Cardiac muscle cell (in vitro differentiated cells and primary cell): ENCODE measurements around the gene RSBN1L. TPM values are rescaled to one million over a fixed set of nuclear protein-coding genes. Genes with fewer than 3 reads are reported as not detected.

Source experiments
- DNase-seq, 2 donors: peaks; one replicate each; pipeline versions ENCODE4 v3.0.0 to v3.0.0-alpha.2; 2010 to 2017; ENCODE audit warnings: low read depth in 1 of 2, low spot score in 1 of 2
- H3K27ac ChIP-seq: fragments of 200-600 bp; sonication (generic); 2 replicates; pipeline ENCODE4 v1.5.1; 2016
- H3K27me3 ChIP-seq: fragments of 200-600 bp; sonication (generic); 2 replicates; pipeline ENCODE4 v1.6.0; 2016; ENCODE audit warnings: control low read depth
- H3K36me3 ChIP-seq: fragments of 200-600 bp; sonication (generic); 2 replicates; pipeline ENCODE4 v1.5.1; 2016; ENCODE audit warnings: control low read depth
- H3K4me1 ChIP-seq: fragments of 200-600 bp; sonication (generic); 2 replicates; pipeline ENCODE4 v1.8.1; 2017; ENCODE audit warnings: low read depth, mild to moderate bottlenecking, mixed run types
- H3K4me3 ChIP-seq: fragments of 200-600 bp; sonication (generic); 2 replicates; pipeline ENCODE4 v1.5.1; 2016; ENCODE audit warnings: mild to moderate bottlenecking
- H3K9me3 ChIP-seq: fragments of 200-600 bp; sonication (generic); 2 replicates; pipeline ENCODE4 v1.5.1; 2017; ENCODE audit warnings: low read depth, mild to moderate bottlenecking, control low read depth
- polyA plus RNA-seq: library from polyadenylated mRNA; unstranded; fragments of >200 nt; fragmentation: Nextera tagmentation; extraction: Ambion mirVana; gene quantifications from 2 replicates; pipeline ENCODE4 v1.2.1, GENCODE V29; 2016
- total RNA-seq: library from RNA; depleted of rRNA; stranded (reverse); fragments of >200 nt; gene quantifications from 2 replicates; pipeline ENCODE4 v1.2.3, GENCODE V29; 2016
- TF ChIP-seq, protein P1 (sequence below): IDR thresholded peaks from 2 replicates; pipeline ENCODE4 v1.5.1; 2012; ENCODE audit warnings: low read depth, mild to moderate bottlenecking, low read length

The RSBN1L gene
- total and polyA plus RNA-seq, 2 experiments from 2014 or later = 6.6 to 13.6 TPM

DNA sequence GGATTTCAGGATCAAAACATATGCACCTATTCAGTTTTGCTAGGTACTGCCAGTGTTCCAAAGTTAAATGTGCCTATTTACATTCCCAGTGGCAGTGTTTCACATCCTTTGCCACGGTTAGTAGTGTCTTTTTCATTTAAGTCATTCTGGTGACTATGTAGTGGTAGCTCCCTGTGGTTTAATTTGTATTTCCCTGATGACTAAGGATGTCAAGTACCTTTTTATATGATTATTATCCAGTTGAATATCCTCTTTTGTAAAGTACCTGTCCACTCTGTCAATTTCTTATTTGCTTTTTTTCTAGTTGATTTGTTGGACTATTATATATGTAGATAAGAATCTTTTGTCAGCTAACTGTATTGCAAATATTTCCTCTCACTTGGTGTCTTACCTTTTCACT is 56.9 kb downstream of the RSBN1L start:
- Histone ChIP-seq H3K27me3 (no peaks in the 10 kb centered on the region), H3K9me3 (no peaks in the 10 kb centered on the region), H3K4me3 (no peak overlapping the region), H3K36me3 (peaks cover 3% of the 10 kb centered on the region), H3K27ac (no peak overlapping the region), H3K4me1 (no peaks in the 10 kb centered on the region)
- DNase-seq = no peak
- TF ChIP-seq, protein P1, sequence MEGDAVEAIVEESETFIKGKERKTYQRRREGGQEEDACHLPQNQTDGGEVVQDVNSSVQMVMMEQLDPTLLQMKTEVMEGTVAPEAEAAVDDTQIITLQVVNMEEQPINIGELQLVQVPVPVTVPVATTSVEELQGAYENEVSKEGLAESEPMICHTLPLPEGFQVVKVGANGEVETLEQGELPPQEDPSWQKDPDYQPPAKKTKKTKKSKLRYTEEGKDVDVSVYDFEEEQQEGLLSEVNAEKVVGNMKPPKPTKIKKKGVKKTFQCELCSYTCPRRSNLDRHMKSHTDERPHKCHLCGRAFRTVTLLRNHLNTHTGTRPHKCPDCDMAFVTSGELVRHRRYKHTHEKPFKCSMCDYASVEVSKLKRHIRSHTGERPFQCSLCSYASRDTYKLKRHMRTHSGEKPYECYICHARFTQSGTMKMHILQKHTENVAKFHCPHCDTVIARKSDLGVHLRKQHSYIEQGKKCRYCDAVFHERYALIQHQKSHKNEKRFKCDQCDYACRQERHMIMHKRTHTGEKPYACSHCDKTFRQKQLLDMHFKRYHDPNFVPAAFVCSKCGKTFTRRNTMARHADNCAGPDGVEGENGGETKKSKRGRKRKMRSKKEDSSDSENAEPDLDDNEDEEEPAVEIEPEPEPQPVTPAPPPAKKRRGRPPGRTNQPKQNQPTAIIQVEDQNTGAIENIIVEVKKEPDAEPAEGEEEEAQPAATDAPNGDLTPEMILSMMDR = no peak

DNA sequence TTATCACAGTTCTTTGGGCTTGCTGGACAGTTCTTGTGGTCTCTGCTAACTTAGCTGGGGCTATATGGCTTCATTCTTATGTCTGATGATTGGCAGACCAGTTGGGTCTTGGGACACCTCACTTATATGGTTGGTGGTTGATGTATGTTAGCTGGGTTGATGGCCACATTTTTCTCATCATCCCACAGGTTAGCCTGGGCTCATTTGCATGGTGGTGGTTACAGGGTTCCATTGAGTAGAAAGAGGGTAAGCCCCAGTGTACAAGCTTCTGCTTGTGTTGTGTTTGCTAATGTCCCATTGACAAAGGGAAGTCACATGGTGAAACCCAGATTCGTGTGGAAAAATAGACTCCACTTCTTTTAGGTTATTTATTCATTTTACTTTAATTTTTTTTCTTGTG is 61.3 kb downstream of the RSBN1L start:
- no peaks in the 10 kb centered on the region for H3K36me3 ChIP-seq
- DNase-seq = no peak
- TF ChIP-seq, protein P1 = no peak
- peak overlapping the region; percentile 37 for H3K27ac ChIP-seq
- H3K27me3 ChIP-seq = no peaks in the 10 kb centered on the region
- H3K4me1 ChIP-seq = no peaks in the 10 kb centered on the region
- H3K4me3 ChIP-seq = no peak overlapping the region
- H3K9me3 ChIP-seq = no peaks in the 10 kb centered on the region

DNA sequence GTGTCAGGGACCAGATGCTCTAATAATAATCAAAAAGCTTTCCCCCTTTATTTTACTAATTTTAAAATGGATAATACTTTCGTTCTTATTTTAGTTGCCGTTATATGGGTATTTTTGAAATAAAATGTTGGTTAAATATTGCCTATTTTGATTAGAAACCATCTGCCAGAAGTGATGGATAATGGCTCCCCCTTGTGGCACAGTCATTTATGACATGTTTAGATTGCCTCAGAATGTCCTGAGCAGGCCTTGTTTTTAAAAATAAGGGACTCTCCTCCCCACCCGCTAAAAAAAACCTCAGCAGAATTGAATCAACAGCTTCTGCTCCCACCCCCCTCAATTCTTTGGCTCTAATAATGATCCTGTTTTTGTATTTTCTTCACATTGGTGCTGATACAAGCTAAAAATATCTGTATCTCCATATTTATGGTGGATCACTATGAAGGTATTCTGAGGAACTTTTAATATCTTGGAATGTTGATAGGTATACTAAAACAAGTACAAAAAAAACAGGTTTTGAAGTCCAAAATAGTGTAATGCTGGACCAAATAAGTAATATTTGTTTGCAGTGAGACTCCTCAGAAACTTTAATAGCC is 63.1 kb downstream of the RSBN1L start:
- peak; percentile 72 to 82 for DNase-seq
- TF ChIP-seq, protein P1 = peak; percentile 72
- Histone ChIP-seq H3K27me3 (no peaks in the 10 kb centered on the region), H3K9me3 (no peaks in the 10 kb centered on the region), H3K4me1 (no peaks in the 10 kb centered on the region), H3K27ac (peak overlapping the region; percentile 8), H3K4me3 (no peak overlapping the region), H3K36me3 (no peaks in the 10 kb centered on the region)

DNA sequence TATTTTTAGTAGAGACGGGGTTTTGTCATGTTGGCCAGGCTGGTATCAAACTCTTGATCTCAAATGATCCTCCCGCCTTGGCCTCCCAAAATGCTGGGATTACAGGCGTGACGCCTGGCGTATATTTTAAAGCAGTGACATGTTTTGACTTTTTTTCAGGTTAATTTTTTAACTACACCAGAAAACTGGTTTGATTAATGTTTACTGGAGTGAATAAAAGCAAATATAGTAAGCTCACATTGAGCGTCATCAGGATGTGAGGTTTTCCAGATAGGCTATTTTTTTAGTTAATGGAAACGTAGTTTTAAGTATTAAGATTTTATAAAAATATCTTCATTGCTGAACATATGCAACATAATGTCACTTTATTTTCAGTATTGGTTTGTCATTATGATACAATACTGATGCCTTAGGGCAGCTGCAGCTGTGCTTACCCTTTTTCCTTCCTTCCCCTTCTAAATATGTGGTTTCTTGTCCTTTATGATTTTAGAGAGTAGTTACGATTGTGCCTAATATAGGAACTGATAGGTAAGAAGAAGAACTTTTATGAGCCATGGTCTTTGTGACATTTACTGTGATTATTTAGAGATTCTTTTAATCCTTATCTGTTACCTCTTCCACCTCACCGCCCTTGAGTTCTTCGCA is 64.7 kb downstream of the RSBN1L start:
- no peak overlapping the region for H3K4me3 ChIP-seq
- no peak overlapping the region for H3K27ac ChIP-seq
- no peaks in the 10 kb centered on the region for H3K9me3 ChIP-seq
- no peaks in the 10 kb centered on the region for H3K36me3 ChIP-seq
- H3K27me3 ChIP-seq = no peaks in the 10 kb centered on the region
- no peaks in the 10 kb centered on the region for H3K4me1 ChIP-seq
- TF ChIP-seq, protein P1 = no peak
- no peak for DNase-seq

DNA sequence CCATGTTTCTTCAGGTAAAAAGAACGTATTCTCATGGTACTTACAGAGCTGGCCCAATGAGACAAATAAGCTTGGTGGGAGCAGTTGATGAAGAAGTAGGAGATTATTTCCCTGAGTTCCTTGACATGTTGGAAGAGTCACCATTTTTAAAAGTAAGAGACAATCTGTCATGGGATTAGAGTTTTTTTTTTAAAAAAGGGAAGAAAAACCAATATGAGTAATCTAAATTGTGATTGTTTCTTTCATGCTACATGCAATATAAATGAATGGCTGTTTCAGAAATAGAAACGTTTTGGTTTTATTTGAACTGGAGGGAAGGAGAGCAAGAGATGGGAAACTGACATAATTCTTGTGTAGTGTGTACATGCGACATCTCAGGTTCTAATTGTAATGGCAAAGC is 69.2 kb downstream of the RSBN1L start:
- Histone ChIP-seq H3K4me1 (no peaks in the 10 kb centered on the region), H3K27me3 (no peaks in the 10 kb centered on the region), H3K36me3 (peaks cover 7% of the 10 kb centered on the region), H3K4me3 (no peak overlapping the region), H3K27ac (no peak overlapping the region), H3K9me3 (no peaks in the 10 kb centered on the region)
- TF ChIP-seq, protein P1 = no peak
- DNase-seq = no peak
